Activated CD8-positive, alpha-beta memory T cell treated with anti-CD3 and anti-CD28 coated beads, Interleukin-2, amount 50 U/mL, for 4 hours (primary cell): ENCODE data around the gene RNF115.
A peak's percentile ranks its signal among the peaks of the same experiment; 100 is the strongest.

Experiments
- DNase-seq: peaks from one replicate; pipeline ENCODE4 v3.0.0-alpha.2; 2020

Gene RNF115

DNA sequence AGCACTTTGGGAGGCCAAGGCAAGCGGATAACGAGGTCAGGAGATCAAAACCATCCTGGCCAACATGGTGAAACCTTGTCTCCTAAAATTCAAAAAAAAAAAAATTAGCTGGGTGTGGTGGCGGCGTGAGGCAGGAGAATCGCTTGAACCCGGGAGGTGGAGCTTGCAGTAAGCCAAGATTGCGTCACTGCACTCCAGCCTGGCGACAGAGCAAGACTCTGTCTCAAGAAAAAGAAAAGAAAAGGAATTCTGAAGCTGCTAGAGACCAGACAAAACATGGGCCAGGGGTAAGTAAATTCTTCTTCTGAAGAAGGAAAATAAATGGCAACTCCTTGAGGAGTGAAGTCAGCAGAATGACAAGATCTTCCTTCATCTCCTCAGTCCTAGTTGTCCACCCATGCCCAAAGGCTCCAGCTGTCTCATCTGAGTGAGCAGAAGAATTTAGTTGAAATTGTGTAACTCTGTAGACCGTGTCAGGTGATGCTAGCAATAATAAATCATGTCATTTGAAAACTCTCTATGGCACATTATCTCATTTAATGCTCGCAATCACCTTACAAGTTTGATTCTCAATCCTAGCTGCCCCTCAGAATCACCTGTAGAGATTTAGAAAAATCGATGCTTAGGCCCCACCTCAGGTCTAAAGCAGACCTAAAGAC lies 131.0 kb downstream of the RNF115 start:
- no peak for DNase-seq

DNA sequence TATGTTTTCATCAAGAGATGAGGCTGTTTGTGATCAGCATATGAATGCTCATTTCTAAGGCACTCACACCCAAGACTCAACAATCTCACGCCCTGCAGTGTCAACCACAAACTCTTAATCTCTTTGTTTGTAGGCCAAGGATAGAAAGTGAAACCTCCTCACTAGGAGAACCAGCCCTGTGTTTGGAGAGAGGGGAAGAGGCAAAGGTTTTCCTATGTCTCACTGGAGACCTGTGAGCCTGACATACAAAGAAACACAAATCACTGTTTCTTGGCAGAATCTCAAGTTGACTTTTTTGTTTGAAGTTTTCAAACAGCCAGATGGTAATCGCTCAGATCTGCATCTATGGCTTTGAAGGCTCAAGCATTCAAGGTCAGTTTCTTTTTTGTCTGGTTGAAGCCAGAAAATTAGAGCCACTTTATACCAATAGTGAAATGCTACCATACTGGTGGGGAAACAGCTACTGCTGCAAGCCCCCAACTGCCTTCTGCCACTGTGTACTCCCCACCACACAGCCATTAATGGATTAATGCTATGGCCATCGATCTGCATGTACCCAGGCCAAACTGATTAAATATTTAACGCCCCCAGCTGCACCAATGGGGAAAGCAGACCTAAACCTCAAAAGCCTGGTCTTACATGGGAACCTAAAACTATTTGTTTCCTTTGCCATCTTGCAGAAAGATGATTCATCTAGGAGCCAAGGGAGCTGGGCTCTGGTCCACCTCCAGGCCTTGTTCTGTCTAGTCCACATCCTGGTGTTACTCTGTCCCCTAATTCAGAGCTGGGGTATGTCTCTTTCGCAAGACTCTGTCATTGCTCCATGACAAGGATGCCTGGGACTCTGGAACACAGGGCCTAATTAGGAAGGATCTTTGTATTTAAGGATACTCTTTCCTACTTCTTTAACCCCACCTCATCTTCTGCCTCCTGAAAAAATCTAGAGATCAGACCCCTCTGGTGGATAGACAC lies 133.0 kb downstream of the RNF115 start:
- DNase-seq: peak; percentile 17

DNA sequence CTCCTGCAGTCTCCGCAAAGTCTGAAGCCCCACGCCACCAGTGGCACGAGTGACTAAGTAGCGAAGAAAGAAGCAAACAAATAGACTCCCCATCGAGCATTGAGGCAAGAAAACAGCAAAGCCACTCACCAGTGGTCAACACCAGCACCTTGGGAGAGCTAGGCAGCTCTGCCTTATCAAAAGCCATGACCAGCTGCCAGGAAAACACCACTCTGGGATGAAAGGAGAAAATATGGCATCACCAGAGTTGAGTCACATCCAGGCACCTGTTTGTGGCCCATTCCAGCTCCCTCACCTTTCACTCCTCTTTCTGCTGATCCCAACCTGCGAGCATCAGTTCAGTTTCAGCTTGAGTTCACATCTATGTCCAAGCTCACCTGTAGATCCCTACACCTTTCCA lies 134.0 kb downstream of the RNF115 start:
- DNase-seq: no peak

DNA sequence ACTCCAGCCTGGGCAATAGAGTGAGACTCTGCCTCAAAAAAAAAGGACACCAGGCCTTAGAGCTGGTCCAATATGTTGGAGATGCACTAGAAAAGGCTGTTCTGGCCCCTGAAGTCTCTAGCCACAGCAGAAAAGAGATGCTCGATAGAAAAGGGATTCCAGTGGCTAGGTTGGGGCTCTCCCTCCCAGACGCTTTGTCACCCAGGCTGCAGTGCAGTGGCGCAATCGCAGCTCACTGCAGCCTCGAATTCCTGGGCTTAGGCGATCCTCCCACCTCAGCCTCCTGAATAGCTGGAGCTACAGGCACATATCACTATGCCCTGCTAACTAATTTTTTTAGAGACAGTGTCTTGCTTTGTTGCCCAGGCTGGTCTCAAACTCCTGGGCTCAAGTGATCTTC lies 135.0 kb downstream of the RNF115 start:
- no peak for DNase-seq
